GM12878 (cell line): ENCODE data around the gene TOM1L2. TPM values are rescaled to one million over a fixed set of nuclear protein-coding genes. Genes with fewer than 3 reads are reported as not detected.

Source experiments
- HCFC1 ChIP-seq: fragments of 150-350 bp; IDR thresholded peaks from 2 replicates; pipeline ENCODE4 v1.6.1; 2014; ENCODE audit warnings: low read length
- HDAC6 ChIP-seq: fragments of 200-600 bp; sonication (generic); IDR thresholded peaks from one replicate; pipeline ENCODE4 v1.8.0; 2017; ENCODE audit warnings: antibody characterized with exemption; ENCODE audit not compliant: unreplicated experiment
- MYC ChIP-seq: IDR thresholded peaks from 2 replicates; pipeline ENCODE4 v1.6.1; 2011; ENCODE audit warnings: mild to moderate bottlenecking, low read length, moderate library complexity, inconsistent platforms; ENCODE audit not compliant: insufficient read depth, insufficient replicate concordance, insufficient read length, severe bottlenecking
- RB1 ChIP-seq: fragments of 450-650 bp; formaldehyde crosslinking; IDR thresholded peaks from 2 replicates; pipeline ENCODE4 v1.6.1; 2017; ENCODE audit warnings: mild to moderate bottlenecking, borderline replicate concordance
- SUPT20H ChIP-seq: IDR thresholded peaks from 2 replicates; pipeline ENCODE4 v1.6.1; 2011; ENCODE audit warnings: low read depth, mild to moderate bottlenecking, low read length, moderate library complexity, borderline replicate concordance; ENCODE audit not compliant: control insufficient read depth
- WRNIP1 ChIP-seq: IDR thresholded peaks from 2 replicates; pipeline ENCODE4 v1.6.1; 2011; ENCODE audit warnings: low read depth, low read length, improper control_type of control experiment, borderline replicate concordance
- ZNF622 ChIP-seq: fragments of 450-650 bp; IDR thresholded peaks from 2 replicates; pipeline ENCODE4 v1.6.1; 2017; ENCODE audit warnings: mild to moderate bottlenecking, inconsistent platforms
- polyA plus RNA-seq, 11 experiments: library from polyadenylated mRNA; depleted of rRNA in 4 of 11; unstranded in 6 of 11; stranded (reverse) in 5 of 11; fragments of >200 nt; fragmentation: Nextera tagmentation in 4 of 11; fragmentation: Illumina TruSeq in 1 of 11; extraction: Ambion mirVana in 4 of 11; extraction: Trizol in 1 of 11; gene quantifications; 1 replicate in 1 of 11; 2 replicates in 10 of 11; pipeline versions ENCODE4 v1.2.1 to v1.2.3, GENCODE V29; 2011 to 2016; ENCODE audit warnings: inconsistent platforms in 2 of 11, missing spikeins in 2 of 11, low read depth in 1 of 11
- total RNA-seq, 4 experiments: library from RNA; depleted of rRNA in 3 of 4; stranded (reverse); fragments of >200 nt in 3 of 4; fragmentation: Illumina TruSeq in 1 of 4; extraction: Trizol in 1 of 4; gene quantifications; 2 replicates each; pipeline versions ENCODE4 v1.2.1 to v1.2.3, GENCODE V29; 2013 to 2021
- TF ChIP-seq, protein P1 (sequence below): fragments of 450-650 bp; IDR thresholded peaks from 2 replicates; pipeline ENCODE4 v1.6.1; 2016; ENCODE audit warnings: mild to moderate bottlenecking
- TF ChIP-seq, protein P2 (sequence below): IDR thresholded peaks from 2 replicates; pipeline ENCODE4 v1.6.1; 2012; ENCODE audit warnings: improper control_type of control experiment, low read depth, low read length; ENCODE audit not compliant: insufficient replicate concordance
- TF ChIP-seq, protein P3 (sequence below): fragments of 450-650 bp; IDR thresholded peaks from 2 replicates; pipeline ENCODE4 v1.6.1; 2018; ENCODE audit warnings: mild to moderate bottlenecking, low read depth, moderate library complexity; ENCODE audit not compliant: partially characterized antibody

The TOM1L2 gene
- total and polyA plus RNA-seq, 10 of the 15 experiments (the other 5 are each of a cell fraction or from before 2014, with no cell fraction given): 0.19 to 19.2 (median 8.1) TPM

DNA sequence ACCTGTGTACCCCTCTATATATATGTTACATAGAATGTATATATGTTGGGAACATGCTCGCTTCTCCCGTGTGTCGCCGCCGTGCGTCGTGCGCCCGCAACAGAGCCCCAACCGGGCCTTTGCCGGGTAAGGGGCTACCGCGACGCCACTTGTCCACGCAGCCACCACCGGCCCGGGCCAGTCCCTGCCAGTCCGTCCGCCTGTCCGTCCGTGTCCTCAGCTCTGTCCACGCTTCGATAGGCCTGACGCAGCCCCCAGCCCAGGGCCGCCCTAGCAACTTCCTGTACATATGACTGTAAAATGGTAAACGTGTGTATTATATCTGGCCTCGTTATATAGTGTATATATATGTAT lies 161.3 kb downstream of the TOM1L2 start (continued):
- TF ChIP-seq, protein P1, sequence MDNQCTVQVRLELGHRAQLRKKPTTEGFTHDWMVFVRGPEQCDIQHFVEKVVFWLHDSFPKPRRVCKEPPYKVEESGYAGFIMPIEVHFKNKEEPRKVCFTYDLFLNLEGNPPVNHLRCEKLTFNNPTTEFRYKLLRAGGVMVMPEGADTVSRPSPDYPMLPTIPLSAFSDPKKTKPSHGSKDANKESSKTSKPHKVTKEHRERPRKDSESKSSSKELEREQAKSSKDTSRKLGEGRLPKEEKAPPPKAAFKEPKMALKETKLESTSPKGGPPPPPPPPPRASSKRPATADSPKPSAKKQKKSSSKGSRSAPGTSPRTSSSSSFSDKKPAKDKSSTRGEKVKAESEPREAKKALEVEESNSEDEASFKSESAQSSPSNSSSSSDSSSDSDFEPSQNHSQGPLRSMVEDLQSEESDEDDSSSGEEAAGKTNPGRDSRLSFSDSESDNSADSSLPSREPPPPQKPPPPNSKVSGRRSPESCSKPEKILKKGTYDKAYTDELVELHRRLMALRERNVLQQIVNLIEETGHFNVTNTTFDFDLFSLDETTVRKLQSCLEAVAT: no peak
- no peak for TF ChIP-seq ZNF622
- TF ChIP-seq HCFC1: no peak
- TF ChIP-seq, protein P2, sequence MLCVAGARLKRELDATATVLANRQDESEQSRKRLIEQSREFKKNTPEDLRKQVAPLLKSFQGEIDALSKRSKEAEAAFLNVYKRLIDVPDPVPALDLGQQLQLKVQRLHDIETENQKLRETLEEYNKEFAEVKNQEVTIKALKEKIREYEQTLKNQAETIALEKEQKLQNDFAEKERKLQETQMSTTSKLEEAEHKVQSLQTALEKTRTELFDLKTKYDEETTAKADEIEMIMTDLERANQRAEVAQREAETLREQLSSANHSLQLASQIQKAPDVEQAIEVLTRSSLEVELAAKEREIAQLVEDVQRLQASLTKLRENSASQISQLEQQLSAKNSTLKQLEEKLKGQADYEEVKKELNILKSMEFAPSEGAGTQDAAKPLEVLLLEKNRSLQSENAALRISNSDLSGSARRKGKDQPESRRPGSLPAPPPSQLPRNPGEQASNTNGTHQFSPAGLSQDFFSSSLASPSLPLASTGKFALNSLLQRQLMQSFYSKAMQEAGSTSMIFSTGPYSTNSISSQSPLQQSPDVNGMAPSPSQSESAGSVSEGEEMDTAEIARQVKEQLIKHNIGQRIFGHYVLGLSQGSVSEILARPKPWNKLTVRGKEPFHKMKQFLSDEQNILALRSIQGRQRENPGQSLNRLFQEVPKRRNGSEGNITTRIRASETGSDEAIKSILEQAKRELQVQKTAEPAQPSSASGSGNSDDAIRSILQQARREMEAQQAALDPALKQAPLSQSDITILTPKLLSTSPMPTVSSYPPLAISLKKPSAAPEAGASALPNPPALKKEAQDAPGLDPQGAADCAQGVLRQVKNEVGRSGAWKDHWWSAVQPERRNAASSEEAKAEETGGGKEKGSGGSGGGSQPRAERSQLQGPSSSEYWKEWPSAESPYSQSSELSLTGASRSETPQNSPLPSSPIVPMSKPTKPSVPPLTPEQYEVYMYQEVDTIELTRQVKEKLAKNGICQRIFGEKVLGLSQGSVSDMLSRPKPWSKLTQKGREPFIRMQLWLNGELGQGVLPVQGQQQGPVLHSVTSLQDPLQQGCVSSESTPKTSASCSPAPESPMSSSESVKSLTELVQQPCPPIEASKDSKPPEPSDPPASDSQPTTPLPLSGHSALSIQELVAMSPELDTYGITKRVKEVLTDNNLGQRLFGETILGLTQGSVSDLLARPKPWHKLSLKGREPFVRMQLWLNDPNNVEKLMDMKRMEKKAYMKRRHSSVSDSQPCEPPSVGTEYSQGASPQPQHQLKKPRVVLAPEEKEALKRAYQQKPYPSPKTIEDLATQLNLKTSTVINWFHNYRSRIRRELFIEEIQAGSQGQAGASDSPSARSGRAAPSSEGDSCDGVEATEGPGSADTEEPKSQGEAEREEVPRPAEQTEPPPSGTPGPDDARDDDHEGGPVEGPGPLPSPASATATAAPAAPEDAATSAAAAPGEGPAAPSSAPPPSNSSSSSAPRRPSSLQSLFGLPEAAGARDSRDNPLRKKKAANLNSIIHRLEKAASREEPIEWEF: no peak
- no peak for TF ChIP-seq HDAC6
- no peak for TF ChIP-seq RB1
- TF ChIP-seq, protein P3, sequence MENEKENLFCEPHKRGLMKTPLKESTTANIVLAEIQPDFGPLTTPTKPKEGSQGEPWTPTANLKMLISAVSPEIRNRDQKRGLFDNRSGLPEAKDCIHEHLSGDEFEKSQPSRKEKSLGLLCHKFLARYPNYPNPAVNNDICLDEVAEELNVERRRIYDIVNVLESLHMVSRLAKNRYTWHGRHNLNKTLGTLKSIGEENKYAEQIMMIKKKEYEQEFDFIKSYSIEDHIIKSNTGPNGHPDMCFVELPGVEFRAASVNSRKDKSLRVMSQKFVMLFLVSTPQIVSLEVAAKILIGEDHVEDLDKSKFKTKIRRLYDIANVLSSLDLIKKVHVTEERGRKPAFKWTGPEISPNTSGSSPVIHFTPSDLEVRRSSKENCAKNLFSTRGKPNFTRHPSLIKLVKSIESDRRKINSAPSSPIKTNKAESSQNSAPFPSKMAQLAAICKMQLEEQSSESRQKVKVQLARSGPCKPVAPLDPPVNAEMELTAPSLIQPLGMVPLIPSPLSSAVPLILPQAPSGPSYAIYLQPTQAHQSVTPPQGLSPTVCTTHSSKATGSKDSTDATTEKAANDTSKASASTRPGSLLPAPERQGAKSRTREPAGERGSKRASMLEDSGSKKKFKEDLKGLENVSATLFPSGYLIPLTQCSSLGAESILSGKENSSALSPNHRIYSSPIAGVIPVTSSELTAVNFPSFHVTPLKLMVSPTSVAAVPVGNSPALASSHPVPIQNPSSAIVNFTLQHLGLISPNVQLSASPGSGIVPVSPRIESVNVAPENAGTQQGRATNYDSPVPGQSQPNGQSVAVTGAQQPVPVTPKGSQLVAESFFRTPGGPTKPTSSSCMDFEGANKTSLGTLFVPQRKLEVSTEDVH: no peak
- no peak for TF ChIP-seq SUPT20H
- TF ChIP-seq WRNIP1: no peak
- TF ChIP-seq MYC: no peak
